H1 (cell line): Measurements from ENCODE around the gene HMSD. TPM values are rescaled to one million over a fixed set of nuclear protein-coding genes. Genes with fewer than 3 reads are reported as not detected.

Experiments
- CTCF ChIA-PET: fragments of 300-600 bp; sonication (Branson Sonifier 250); formaldehyde crosslinking; loops from one replicate; lab custom pipeline; 2021; ENCODE audit not compliant: partially characterized antibody; lab: Charles Lee
- POLR2A ChIA-PET: fragments of 300-600 bp; sonication (Branson Sonifier 250); formaldehyde crosslinking; loops from one replicate; lab custom pipeline; 2021; ENCODE audit warnings: inconsistent platforms; ENCODE audit not compliant: partially characterized antibody; lab: Charles Lee
- DNase-seq, 2 experiments: peaks; one replicate each; pipeline versions ENCODE4 v3.0.0 to v3.0.0-alpha.2; 2010 to 2022; ENCODE audit warnings: low spot score in 2 of 2, low read depth in 1 of 2, mixed read lengths in 1 of 2
- FAIRE-seq: peaks from 2 replicates; lab custom pipeline; 2011; peaks lifted over from hg19 to GRCh38; lab: Jason Lieb, UNC
- H2AFZ ChIP-seq: 2 replicates; pipeline ENCODE4 v1.8.1; 2012; ENCODE audit warnings: low read length, inconsistent platforms
- H2AK5ac ChIP-seq: 2 replicates; pipeline ENCODE4 v1.6.1; 2013; ENCODE audit warnings: low read depth, low read length
- H2BK120ac ChIP-seq: replicated peaks from 2 replicates; pipeline ENCODE3; 2013; ENCODE audit warnings: low read depth, low read length, inconsistent platforms
- H2BK12ac ChIP-seq: 2 replicates; pipeline ENCODE4 v1.6.1; 2013; ENCODE audit warnings: low read depth, low read length
- H2BK15ac ChIP-seq: 2 replicates; pipeline ENCODE4 v1.6.1; 2013; ENCODE audit warnings: low read length
- H2BK20ac ChIP-seq: 2 replicates; pipeline ENCODE4 v1.6.1; 2013; ENCODE audit warnings: low read length
- H2BK5ac ChIP-seq: 2 replicates; pipeline ENCODE4 v1.6.1; 2013; ENCODE audit warnings: low read depth, low read length
- H3K14ac ChIP-seq: 2 replicates; pipeline ENCODE4 v1.6.1; 2013; ENCODE audit warnings: inconsistent platforms; ENCODE audit not compliant: insufficient read length
- H3K18ac ChIP-seq: 2 replicates; pipeline ENCODE4 v1.6.1; 2013; ENCODE audit warnings: low read length; ENCODE audit errors: extremely low read depth
- H3K23ac ChIP-seq: 2 replicates; pipeline ENCODE4 v1.6.1; 2013; ENCODE audit warnings: inconsistent platforms; ENCODE audit not compliant: insufficient read length
- H3K23me2 ChIP-seq: 2 replicates; pipeline ENCODE4 v1.6.1; 2013; ENCODE audit warnings: low read depth, low read length
- H3K27ac ChIP-seq: 2 replicates; pipeline ENCODE4 v1.6.1; 2011; ENCODE audit warnings: low read depth, low read length, inconsistent platforms
- H3K27me3 ChIP-seq, 4 experiments: replicated peaks in 1 of 4; 1 replicate in 1 of 4; 2 replicates in 3 of 4; pipeline versions ENCODE4 v1.6.1 to v1.8.1; 2011 to 2013; ENCODE audit warnings: low read length in 3 of 4, mild to moderate bottlenecking in 3 of 4, inconsistent platforms in 2 of 4, mixed read lengths in 2 of 4, moderate library complexity in 1 of 4; ENCODE audit not compliant: control insufficient read depth in 3 of 4, insufficient read depth in 3 of 4; ENCODE audit errors: extremely low read depth in 1 of 4
- H3K36me3 ChIP-seq, 4 experiments: 2 replicates each; pipeline versions ENCODE4 v1.6.1 to v1.8.1; 2011 to 2013; ENCODE audit warnings: mild to moderate bottlenecking in 4 of 4, low read length in 3 of 4, moderate library complexity in 2 of 4, control low read depth in 1 of 4, inconsistent platforms in 1 of 4; ENCODE audit not compliant: insufficient read depth in 4 of 4, control insufficient read depth in 2 of 4
- H3K4ac ChIP-seq: replicated peaks from 2 replicates; pipeline ENCODE3; 2013; ENCODE audit warnings: low read length, low read depth, mixed read lengths, inconsistent platforms; ENCODE audit not compliant: insufficient read length
- H3K4me1 ChIP-seq, 4 experiments: replicated peaks in 1 of 4; 1 replicate in 1 of 4; 2 replicates in 3 of 4; pipeline versions ENCODE4 v1.6.1 to v1.8.1; 2011 to 2013; ENCODE audit warnings: low read length in 3 of 4, inconsistent platforms in 2 of 4, mixed read lengths in 1 of 4; ENCODE audit not compliant: insufficient read depth in 4 of 4, control insufficient read depth in 3 of 4
- H3K4me2 ChIP-seq, 2 experiments: 2 replicates each; pipeline versions ENCODE4 v1.6.1 to v1.8.1; 2011 to 2013; ENCODE audit warnings: low read depth in 2 of 2, low read length in 2 of 2, control low read depth in 1 of 2, inconsistent platforms in 1 of 2, mild to moderate bottlenecking in 1 of 2; ENCODE audit not compliant: insufficient read depth in 1 of 2
- H3K4me3 ChIP-seq, 4 experiments: fragments of 200-600, 300-600 bp in 1 of 4; sonication (generic), shearing (Covaris generic), sonication (Bioruptor Twin) in 1 of 4; 2 replicates each; pipeline versions ENCODE4 v1.5.1 to v1.8.1; 2011 to 2016; ENCODE audit warnings: low read length in 4 of 4, low read depth in 3 of 4, control low read depth in 2 of 4, inconsistent platforms in 2 of 4, mild to moderate bottlenecking in 2 of 4, mixed read lengths in 1 of 4, moderate library complexity in 1 of 4; ENCODE audit not compliant: insufficient read depth in 2 of 4; ENCODE audit errors: extremely low read depth in 1 of 4
- H3K56ac ChIP-seq: replicated peaks from 2 replicates; pipeline ENCODE3; 2013; ENCODE audit warnings: low read depth, mild to moderate bottlenecking, mixed read lengths, low read length, inconsistent platforms; ENCODE audit not compliant: insufficient read length
- H3K79me1 ChIP-seq: 2 replicates; pipeline ENCODE4 v1.6.1; 2013; ENCODE audit warnings: low read depth, low read length, control low read depth
- H3K79me2 ChIP-seq, 2 experiments: 2 replicates each; pipeline versions ENCODE4 v1.6.1 to v1.8.1; 2012 to 2013; ENCODE audit warnings: low read length in 2 of 2, mild to moderate bottlenecking in 2 of 2, inconsistent platforms in 1 of 2; ENCODE audit not compliant: insufficient read depth in 2 of 2, control insufficient read depth in 1 of 2
- H3K9ac ChIP-seq, 4 experiments: replicated peaks in 1 of 4; 1 replicate in 1 of 4; 2 replicates in 3 of 4; pipeline versions ENCODE4 v1.6.1 to v1.8.1; 2011 to 2013; ENCODE audit warnings: low read depth in 3 of 4, low read length in 3 of 4, control low read depth in 2 of 4, mild to moderate bottlenecking in 2 of 4, moderate library complexity in 2 of 4, inconsistent platforms in 1 of 4; ENCODE audit errors: extremely low read depth in 1 of 4
- H3K9me3 ChIP-seq, 2 experiments: 2 replicates each; pipeline versions ENCODE4 v1.6.1 to v1.8.1; 2012 to 2013; ENCODE audit warnings: mild to moderate bottlenecking in 2 of 2, moderate library complexity in 2 of 2, control low read depth in 1 of 2, inconsistent platforms in 1 of 2, low read depth in 1 of 2, low read length in 1 of 2, mixed read lengths in 1 of 2; ENCODE audit not compliant: insufficient read depth in 2 of 2
- H4K20me1 ChIP-seq, 2 experiments: replicated peaks in 1 of 2; 2 replicates each; pipeline versions ENCODE3 to v1.8.1; 2011 to 2013; ENCODE audit warnings: inconsistent platforms in 2 of 2, low read length in 2 of 2, mild to moderate bottlenecking in 1 of 2; ENCODE audit not compliant: insufficient read depth in 2 of 2, control insufficient read depth in 1 of 2
- H4K5ac ChIP-seq: 2 replicates; pipeline ENCODE4 v1.6.1; 2013; ENCODE audit warnings: low read length, low read depth, mixed read lengths, inconsistent platforms; ENCODE audit not compliant: insufficient read length
- H4K8ac ChIP-seq: 2 replicates; pipeline ENCODE4 v1.8.0; 2013; ENCODE audit warnings: mild to moderate bottlenecking, moderate library complexity, low read length, inconsistent platforms; ENCODE audit not compliant: insufficient read depth; ENCODE audit errors: extremely low read depth
- H4K91ac ChIP-seq: replicated peaks from 2 replicates; pipeline ENCODE3; 2013; ENCODE audit warnings: low read length, mixed read lengths, inconsistent platforms; ENCODE audit not compliant: insufficient read length
- BCL11A ChIP-seq, 2 experiments: IDR thresholded peaks; one replicate each; pipeline ENCODE4 v1.6.1; 2011; ENCODE audit warnings: low read depth in 2 of 2, low read length in 2 of 2, mild to moderate bottlenecking in 2 of 2
- CREB1 ChIP-seq: IDR thresholded peaks from 2 replicates; pipeline ENCODE4 v1.6.1; 2012; ENCODE audit warnings: inconsistent platforms
- CTBP2 ChIP-seq: IDR thresholded peaks from 2 replicates; pipeline ENCODE4 v1.7.0; 2011; ENCODE audit warnings: borderline replicate concordance, mild to moderate bottlenecking, moderate library complexity, mixed read lengths, low read length; ENCODE audit not compliant: insufficient read depth, insufficient read length
- EP300 ChIP-seq, 2 experiments: IDR thresholded peaks; 1 replicate in 1 of 2; 2 replicates in 1 of 2; pipeline ENCODE4 v1.6.1; 2011 to 2012; ENCODE audit warnings: low read depth in 2 of 2, low read length in 2 of 2, mild to moderate bottlenecking in 2 of 2, borderline replicate concordance in 1 of 2, inconsistent platforms in 1 of 2, moderate library complexity in 1 of 2
- EZH2 ChIP-seq: fragments of 200-600 bp; sonication (generic); IDR thresholded peaks from 2 replicates; pipeline ENCODE4 v1.7.1; 2012; ENCODE audit warnings: low read depth, mild to moderate bottlenecking, moderate library complexity, low read length, inconsistent platforms; ENCODE audit not compliant: severe bottlenecking
- GABPA ChIP-seq: IDR thresholded peaks from 2 replicates; pipeline ENCODE4 v1.6.1; 2011; ENCODE audit warnings: mild to moderate bottlenecking, low read length, moderate library complexity, borderline replicate concordance; ENCODE audit not compliant: insufficient read depth
- JUND ChIP-seq: IDR thresholded peaks from 2 replicates; pipeline ENCODE4 v1.6.1; 2011; ENCODE audit warnings: mild to moderate bottlenecking, improper control_type of control experiment, low read length
- KDM1A ChIP-seq: fragments of 200-600, 300-600 bp; sonication (generic); IDR thresholded peaks from 2 replicates; pipeline ENCODE4 v1.7.1; 2016; ENCODE audit warnings: mild to moderate bottlenecking, low read length, borderline replicate concordance
- PHF8 ChIP-seq: fragments of 200-600 bp; sonication (generic); conservative IDR thresholded peaks from 2 replicates; pipeline ENCODE4 v1.7.1; 2012; ENCODE audit warnings: low read depth, mild to moderate bottlenecking, inconsistent platforms, low read length, moderate library complexity
- POLR2A ChIP-seq, 2 experiments: IDR thresholded peaks; 1 replicate in 1 of 2; 2 replicates in 1 of 2; pipeline ENCODE4 v1.6.1; 2011; ENCODE audit warnings: low read depth in 2 of 2, low read length in 2 of 2, mild to moderate bottlenecking in 2 of 2; ENCODE audit errors: control extremely low read depth in 1 of 2
- SP2 ChIP-seq: IDR thresholded peaks from 2 replicates; pipeline ENCODE4 v1.6.1; 2012; ENCODE audit warnings: mild to moderate bottlenecking, low read length, inconsistent platforms
- WGBS, 2 experiments: shearing (Covaris generic) in 1 of 2; methylation state at CpG; one replicate each; pipeline versions ENCODE4 v1.1.6 to v1.1.7; 2013 to 2015; ENCODE audit warnings: low lambda C conversion rate in 2 of 2, mixed read lengths in 2 of 2, inconsistent platforms in 1 of 2, low coverage in 1 of 2, missing lambda C conversion rate in 1 of 2; ENCODE audit not compliant: insufficient replicate concordance in 2 of 2, insufficient coverage in 1 of 2, insufficient read length in 1 of 2; ENCODE audit errors: extremely low coverage in 1 of 2, missing lambda C conversion rate in 1 of 2; 5-methylcytosine and 5-hydroxymethylcytosine counted together
- polyA plus RNA-seq, 7 experiments: library from polyadenylated mRNA; depleted of rRNA in 3 of 7; stranded (reverse) in 5 of 7; unstranded in 2 of 7; fragments of >200 nt in 5 of 7; fragments of 200-250 nt in 2 of 7; gene quantifications; 1 replicate in 5 of 7; 2 replicates in 1 of 7; 4 replicates in 1 of 7; pipeline versions ENCODE4 v1.2.1 to v1.2.3, GENCODE V29; 2011 to 2013; ENCODE audit warnings: missing spikeins in 2 of 7, mixed read lengths in 2 of 7
- total RNA-seq: library from RNA; stranded (reverse); fragmentation: NEBNext Ultra II Directional; extraction: Animal tissue kit (Norgen Biotek cat#: 25700); gene quantifications from 2 replicates; pipeline ENCODE4 v1.2.1, GENCODE V29; 2021
- TF ChIP-seq, protein P1 (sequence below), 3 experiments: IDR thresholded peaks; 1 replicate in 2 of 3; 2 replicates in 1 of 3; pipeline versions ENCODE4 v1.5.1 to v1.6.1; 2011; ENCODE audit warnings: low read length in 3 of 3, mild to moderate bottlenecking in 3 of 3, inconsistent platforms in 2 of 3, low read depth in 1 of 3, moderate library complexity in 1 of 3; ENCODE audit not compliant: insufficient read depth in 1 of 3; ENCODE audit errors: control extremely low read depth in 1 of 3

Gene HMSD
- total and polyA plus RNA-seq, 2 of the 8 experiments (the other 6 are each of a cell fraction or from before 2014, with no cell fraction given), result 1.3 to 3.0 TPM

GRCh38 chr18:63904694-63905093, 44.4 kb upstream of the HMSD start:
- POLR2A ChIA-PET, result no interaction called here
- H3K79me2 ChIP-seq, result no peaks in the 10 kb centered on the region
- H2BK20ac ChIP-seq, result no peak overlapping the region
- H3K79me1 ChIP-seq, result no peaks in the 10 kb centered on the region
- H2AFZ ChIP-seq, result no peak overlapping the region
- no peak overlapping the region for H4K5ac ChIP-seq
- peaks cover 0 to 2% (median 0%) of the 10 kb centered on the region in 4 experiments; a peak in 1 of 7 replicates for H3K4me1 ChIP-seq
- H4K91ac ChIP-seq, result no peak overlapping the region
- no peaks in the 10 kb centered on the region for H4K20me1 ChIP-seq
- H3K56ac ChIP-seq, result no peak overlapping the region
- H3K14ac ChIP-seq, result no peak overlapping the region
- H3K23me2 ChIP-seq, result no peaks in the 10 kb centered on the region
- CTCF ChIA-PET, result no interaction called here
- H3K9ac ChIP-seq, result no peak overlapping the region
- DNase-seq (no peak), FAIRE-seq (no peak)
- no peak overlapping the region for H3K4ac ChIP-seq
- no peak overlapping the region for H3K23ac ChIP-seq
- no peak overlapping the region for H4K8ac ChIP-seq
- H3K18ac ChIP-seq, result no peak overlapping the region
- no peak overlapping the region for H2BK12ac ChIP-seq
- H2BK120ac ChIP-seq, result no peak overlapping the region
- no peaks in the 10 kb centered on the region for H3K27me3 ChIP-seq
- no peak overlapping the region for H2AK5ac ChIP-seq
- 89% methylated on average over 1 of the region's 1 CpG; no CpG with 5 or more reads in 1 of the 2 experiments for WGBS, 2 experiments
- H2BK5ac ChIP-seq, result no peak overlapping the region
- no peaks in the 10 kb centered on the region for H3K36me3 ChIP-seq
- no peak overlapping the region for H3K27ac ChIP-seq
- H2BK15ac ChIP-seq, result no peak overlapping the region
- H3K4me3 ChIP-seq, result no peak overlapping the region
- H3K4me2 ChIP-seq, result no peak overlapping the region
- H3K9me3 ChIP-seq, result peaks cover 0 to 7% of the 10 kb centered on the region in 2 experiments; a peak in 1 of 4 replicates
- TF ChIP-seq KDM1A, result no peak
- no peak for TF ChIP-seq EP300 (IDR thresholded peaks at IDR 0.05; ENCODE audit: borderline replicate concordance in 1 of 2, low read depth in 2 of 2, low read length in 2 of 2)
- TF ChIP-seq CTBP2, result no peak
- TF ChIP-seq EZH2, result no peak
- no peak for TF ChIP-seq BCL11A (IDR thresholded peaks at IDR 0.05; ENCODE audit: low read depth in 2 of 2, low read length in 2 of 2)
- no peak for TF ChIP-seq PHF8
- TF ChIP-seq GABPA, result no peak
- no peak for TF ChIP-seq CREB1
- no peak for TF ChIP-seq SP2
- TF ChIP-seq, protein P1, sequence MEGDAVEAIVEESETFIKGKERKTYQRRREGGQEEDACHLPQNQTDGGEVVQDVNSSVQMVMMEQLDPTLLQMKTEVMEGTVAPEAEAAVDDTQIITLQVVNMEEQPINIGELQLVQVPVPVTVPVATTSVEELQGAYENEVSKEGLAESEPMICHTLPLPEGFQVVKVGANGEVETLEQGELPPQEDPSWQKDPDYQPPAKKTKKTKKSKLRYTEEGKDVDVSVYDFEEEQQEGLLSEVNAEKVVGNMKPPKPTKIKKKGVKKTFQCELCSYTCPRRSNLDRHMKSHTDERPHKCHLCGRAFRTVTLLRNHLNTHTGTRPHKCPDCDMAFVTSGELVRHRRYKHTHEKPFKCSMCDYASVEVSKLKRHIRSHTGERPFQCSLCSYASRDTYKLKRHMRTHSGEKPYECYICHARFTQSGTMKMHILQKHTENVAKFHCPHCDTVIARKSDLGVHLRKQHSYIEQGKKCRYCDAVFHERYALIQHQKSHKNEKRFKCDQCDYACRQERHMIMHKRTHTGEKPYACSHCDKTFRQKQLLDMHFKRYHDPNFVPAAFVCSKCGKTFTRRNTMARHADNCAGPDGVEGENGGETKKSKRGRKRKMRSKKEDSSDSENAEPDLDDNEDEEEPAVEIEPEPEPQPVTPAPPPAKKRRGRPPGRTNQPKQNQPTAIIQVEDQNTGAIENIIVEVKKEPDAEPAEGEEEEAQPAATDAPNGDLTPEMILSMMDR (IDR thresholded peaks at IDR 0.05; ENCODE audit: control extremely low read depth in 1 of 3, insufficient read depth in 1 of 3, low read depth in 1 of 3, low read length in 3 of 3), result no peak
- TF ChIP-seq JUND, result no peak
- TF ChIP-seq POLR2A (IDR thresholded peaks at IDR 0.05; ENCODE audit: control extremely low read depth in 1 of 2, low read depth in 2 of 2, low read length in 2 of 2), result no peak
